A549 treated with DMSO at 1 μM for 4 hours (cell line): ENCODE measurements around the gene DEPDC7. TPM values are rescaled to one million over a fixed set of nuclear protein-coding genes. Genes with fewer than 3 reads are reported as not detected.

ENCODE experiments used
- total RNA-seq: library from RNA; stranded (reverse); fragments of 200-300 nt; extraction: Qiagen RNA extraction; gene quantifications from 5 replicates; pipeline ENCODE4 v1.2.3, GENCODE V29; 2022; ENCODE audit warnings: low read depth

The DEPDC7 gene
- 7.2 to 9.7 TPM (median 8.0 TPM) in 5 replicates for total RNA-seq

GRCh38 chr11:33015621-33016551 is at the start of gene DEPDC7:
TSS of gene DEPDC7 (plus strand) at chr11:33015878. CDS start at chr11:33015956, 78 bp downstream.

GRCh38 chr11:33039274-33040032 is 23.8 kb downstream of the DEPDC7 start, which contains the start of gene TCP11L1:
TSS of gene TCP11L1 (plus strand) at chr11:33039572. CDS start at chr11:33043774, 4,202 bp downstream.

Other genes with a start within 250 kb of the DEPDC7 start
- gene CCDC73, start 221.2 kb upstream of the DEPDC7 start, total RNA-seq: 0.02 to 0.06 TPM (median 0.05 TPM) in 4 of 5 replicates, not detected in the other
- gene PRRG4, start 186.0 kb upstream of the DEPDC7 start, total RNA-seq: 0.47 to 0.76 TPM (median 0.62 TPM) in 5 replicates
- gene QSER1, start 123.1 kb upstream of the DEPDC7 start, total RNA-seq: 17.0 to 26.2 TPM (median 23.1 TPM) in 5 replicates
- gene TCP11L1, start 23.7 kb downstream of the DEPDC7 start, total RNA-seq: 15.8 to 24.5 TPM (median 20.9 TPM) in 5 replicates
- 25.1 to 31.5 TPM (median 31.0 TPM) in 5 replicates for gene CSTF3, start 145.6 kb downstream of the DEPDC7 start, total RNA-seq
- gene HIPK3, start 241.5 kb downstream of the DEPDC7 start, total RNA-seq: 15.2 to 23.5 TPM (median 19.1 TPM) in 5 replicates